D721Med (cell line): Measurements from ENCODE around the gene FAM174B.
A peak's percentile ranks its signal among the peaks of the same experiment; 100 is the strongest.

Source experiments
- DNase-seq: peaks from one replicate; pipeline ENCODE4 v3.0.0; 2011; ENCODE audit warnings: low spot score; ENCODE audit not compliant: insufficient read length
- FAIRE-seq: peaks from 2 replicates; lab custom pipeline; 2011; peaks lifted over from hg19 to GRCh38; lab: Jason Lieb, UNC
- CTCF ChIP-seq: IDR thresholded peaks from 2 replicates; pipeline ENCODE4 v1.5.1; 2012; ENCODE audit warnings: mild to moderate bottlenecking, control low read depth; ENCODE audit not compliant: insufficient read depth; ENCODE audit errors: missing control alignments

The FAM174B gene

DNA sequence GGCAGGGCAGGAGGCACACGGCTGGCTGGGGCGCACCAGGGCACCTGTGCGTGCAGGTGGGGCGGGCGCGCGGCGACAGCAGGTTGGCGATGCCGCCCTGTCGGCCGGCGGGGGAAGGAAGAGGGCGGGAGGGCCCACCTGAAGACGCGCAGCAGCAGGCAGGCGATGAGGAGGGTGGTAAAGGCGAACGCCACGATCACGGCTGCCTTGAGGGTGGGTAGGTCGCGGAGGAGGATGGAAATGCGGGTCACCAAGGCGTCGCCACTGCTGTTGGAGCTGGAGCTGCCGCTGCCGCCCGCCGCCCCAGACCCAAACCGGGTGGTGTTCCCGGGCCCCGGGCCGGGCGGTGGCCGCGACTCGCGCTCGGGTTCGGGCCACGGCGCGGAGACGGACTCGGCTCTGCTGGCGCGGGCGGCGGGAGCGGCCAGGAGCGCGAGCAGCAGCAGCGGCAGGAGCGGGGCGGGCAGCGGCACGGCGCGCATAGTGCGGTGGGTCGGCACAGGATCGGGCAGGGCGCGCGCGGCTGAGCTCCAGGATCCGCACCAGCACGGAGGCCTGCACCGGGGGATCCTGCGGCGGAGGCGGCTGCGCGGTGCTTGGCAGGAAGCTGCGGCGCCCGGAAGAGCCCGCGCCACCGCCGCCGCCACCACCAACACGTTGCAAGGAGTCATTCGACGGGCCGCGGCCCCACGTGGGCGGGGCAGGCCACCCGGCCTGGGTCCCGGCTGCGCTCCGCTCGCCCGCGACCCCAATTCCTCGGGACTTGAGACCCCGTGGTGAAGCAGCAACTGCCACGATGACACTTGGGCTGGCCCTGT lies at the start of gene FAM174B:
TSS of gene FAM174B (minus strand) at position 598 of the 818 bp plus-strand sequence.
- peak; percentile 53 for DNase-seq
- no peak for FAIRE-seq
- TF ChIP-seq CTCF = no peak

DNA sequence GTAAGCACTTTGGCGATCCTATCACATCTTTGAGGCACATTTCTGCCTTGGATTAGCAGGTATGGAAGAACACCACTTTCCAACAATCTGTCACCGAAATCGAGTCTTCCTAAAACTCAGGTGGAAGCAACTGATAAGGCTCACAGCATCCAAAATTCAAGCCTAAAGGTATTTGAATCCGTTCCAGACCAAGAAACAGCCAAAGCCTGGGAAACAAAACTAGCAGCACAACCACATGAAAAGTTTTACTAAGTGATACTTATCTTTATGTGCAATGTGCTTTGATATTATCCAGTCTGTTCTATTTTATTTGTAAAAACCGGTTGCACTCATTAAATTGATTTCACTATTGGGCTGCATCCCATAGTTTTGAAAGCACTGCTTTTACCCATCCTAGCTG lies 40.5 kb upstream of the FAM174B start:
- TF ChIP-seq CTCF = no peak
- no peak for DNase-seq
- no peak for FAIRE-seq

DNA sequence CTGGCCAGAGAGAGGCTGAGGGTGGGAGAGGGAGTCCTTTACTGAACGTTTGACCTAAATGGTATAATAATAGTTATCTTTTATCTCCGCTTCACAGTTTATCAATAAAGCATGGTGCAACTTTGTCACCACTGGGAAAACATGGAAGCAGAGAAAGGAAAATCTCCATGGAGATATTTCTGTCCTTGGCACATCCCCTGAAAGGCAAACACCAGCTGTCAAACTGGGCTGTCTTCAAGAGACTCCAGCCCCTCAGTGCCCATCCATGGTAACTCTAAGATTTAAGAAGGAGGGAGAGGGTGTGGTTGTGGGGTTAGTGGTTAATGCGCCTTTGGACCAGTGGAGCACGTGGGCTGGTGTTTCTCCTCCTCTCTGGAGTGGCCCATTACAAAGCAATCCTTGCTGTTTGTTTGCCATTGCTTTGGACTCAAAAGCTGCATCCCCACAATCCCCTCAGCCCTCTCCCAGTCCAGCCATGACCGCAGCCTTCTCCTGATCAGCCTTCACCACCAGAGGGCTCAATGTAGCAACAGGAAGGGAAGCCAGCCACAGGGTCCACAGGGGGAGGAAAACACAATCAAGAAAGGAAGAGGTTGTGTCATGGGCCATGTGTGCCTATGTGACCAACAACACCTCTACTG lies 38.2 kb upstream of the FAM174B start:
- TF ChIP-seq CTCF = peak; percentile 63
- DNase-seq = no peak
- FAIRE-seq = no peak

- DNase-seq (no peak), FAIRE-seq (peak; percentile 11)
- TF ChIP-seq CTCF = no peak
Measured at GRCh38 chr15:92690395-92690794, 34.8 kb upstream of the FAM174B start.

DNA sequence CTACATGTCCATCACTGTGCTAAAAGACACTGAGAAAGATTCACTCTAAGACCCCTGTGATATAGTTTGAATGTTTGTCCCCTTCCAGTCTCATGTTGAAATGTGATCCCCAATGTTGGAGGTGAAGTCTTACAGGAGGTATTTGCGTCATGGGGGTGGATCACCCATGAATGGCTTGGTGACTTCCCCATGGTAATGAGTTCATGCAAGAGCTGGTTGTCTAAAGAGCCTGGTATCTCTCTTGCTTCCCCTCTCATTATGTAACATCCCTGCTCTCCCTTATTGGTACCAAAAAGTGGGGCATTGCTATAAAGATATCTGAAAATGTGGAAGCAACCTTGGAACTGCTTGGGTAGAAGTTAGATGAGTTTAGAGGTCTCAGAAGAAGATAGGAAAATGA lies 32.2 kb upstream of the FAM174B start:
- no peak for TF ChIP-seq CTCF
- DNase-seq = no peak
- FAIRE-seq = no peak

- no peak for DNase-seq
- no peak for FAIRE-seq
- no peak for TF ChIP-seq CTCF
Measured at GRCh38 chr15:92687195-92687602, 31.6 kb upstream of the FAM174B start.

DNA sequence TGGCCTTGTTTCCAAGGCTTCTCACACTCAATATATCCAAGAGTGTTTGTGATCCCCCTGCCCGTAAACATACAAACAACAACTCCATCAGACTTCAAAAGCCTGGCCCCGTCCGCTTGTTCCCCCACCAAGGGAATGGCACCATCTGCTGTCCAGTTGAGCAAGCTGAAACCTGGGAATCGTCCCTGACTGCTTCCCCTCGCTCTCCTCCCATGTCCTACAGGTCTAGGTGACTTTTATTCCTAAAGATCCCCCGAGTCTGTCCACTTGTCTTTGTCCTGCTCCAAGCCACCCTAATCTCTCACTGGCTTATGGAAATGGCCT lies 27.9 kb upstream of the FAM174B start:
- TF ChIP-seq CTCF = peak; percentile 58
- no peak for DNase-seq
- no peak for FAIRE-seq
